ENCODE data around the gene BACH1.
A peak's percentile ranks its signal among the peaks of the same experiment; 100 is the strongest.
"Not testable (repeated sequence)": the region's sequence is repeated elsewhere in the genome, so short reads cannot be mapped to it uniquely, and the experiment has no call there.

The BACH1 gene

DNA sequence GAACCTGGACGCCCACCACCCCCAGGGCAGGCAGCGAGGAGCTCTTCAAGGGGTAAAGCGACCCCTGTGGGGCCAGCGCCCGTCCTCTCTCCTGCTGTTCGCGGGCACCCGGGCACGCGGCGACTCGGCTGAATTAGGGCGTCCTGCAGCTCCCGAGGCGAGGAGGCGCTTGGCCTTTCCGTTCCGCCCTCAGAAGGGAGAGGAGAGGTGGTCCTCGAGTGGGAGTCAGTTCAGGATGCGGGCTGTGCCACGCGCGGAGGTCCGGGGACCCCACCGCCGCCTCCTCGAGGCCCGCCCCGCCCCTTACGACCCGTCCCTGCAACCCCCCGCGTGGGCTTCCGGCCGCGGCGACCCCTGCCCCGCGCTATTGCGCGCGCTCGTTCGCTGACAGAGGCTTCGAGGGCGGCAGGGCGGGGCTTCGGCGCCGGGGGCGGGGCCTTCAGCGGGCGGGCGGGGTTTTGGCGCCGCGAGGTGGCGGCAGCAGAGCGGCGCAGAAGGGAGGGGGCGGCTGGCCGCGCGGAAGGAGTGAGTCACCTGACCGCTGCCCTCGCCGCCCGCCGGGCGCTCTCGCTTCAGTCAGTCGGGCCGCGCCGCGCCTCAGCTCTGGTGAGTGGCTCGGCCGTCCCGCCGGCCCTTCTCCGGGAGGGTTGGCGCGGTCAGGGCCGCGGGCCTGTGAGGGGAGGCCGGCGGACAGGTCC is at the start of gene BACH1:
Gene BACH1 (plus strand): TSS at position 575 of the 698 bp plus-strand sequence. CDS start 22,359 bp downstream, outside the sequence.
- DNase-seq, result peak; percentile 88 to 90

DNA sequence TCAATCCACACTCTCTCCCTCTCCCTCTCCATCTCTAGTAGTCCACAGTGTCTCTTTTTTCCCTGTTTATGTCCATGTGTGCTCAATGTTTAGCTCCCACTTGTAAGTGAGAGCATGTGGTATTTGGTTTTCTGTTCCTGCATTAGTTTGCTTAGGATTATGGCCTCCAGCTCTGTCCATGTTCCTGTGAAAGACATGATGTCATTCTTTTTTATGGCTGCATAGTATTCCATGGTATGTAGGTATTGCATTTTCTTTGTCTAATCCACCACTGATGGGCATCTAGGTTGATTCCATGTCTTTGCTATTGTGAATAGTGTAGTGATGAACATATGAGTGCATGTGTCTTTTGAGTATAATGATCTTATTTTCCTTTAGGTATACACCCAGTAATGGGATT is 49.4 kb upstream of the BACH1 start:
- not testable (repeated sequence) for DNase-seq

DNA sequence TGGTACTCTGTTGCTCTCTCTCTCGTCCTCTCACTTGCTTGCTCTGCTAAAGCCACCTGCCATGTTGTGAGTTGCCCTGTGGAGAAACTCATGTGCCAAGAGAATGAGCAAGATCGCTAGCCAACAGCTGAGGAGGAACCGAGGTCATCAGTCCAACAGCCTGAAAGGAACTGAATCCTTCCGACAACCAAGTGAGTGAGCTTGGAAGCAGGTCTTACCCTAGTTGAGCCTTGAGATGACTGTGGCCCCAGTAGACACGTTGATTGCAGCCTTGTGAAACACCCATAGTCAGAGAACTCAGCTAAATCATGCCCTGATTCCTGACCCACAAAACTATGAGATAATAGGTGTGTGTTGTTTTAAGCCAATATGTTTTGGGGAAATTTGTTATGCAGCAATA is 48.1 kb upstream of the BACH1 start:
- no peak for DNase-seq

DNA sequence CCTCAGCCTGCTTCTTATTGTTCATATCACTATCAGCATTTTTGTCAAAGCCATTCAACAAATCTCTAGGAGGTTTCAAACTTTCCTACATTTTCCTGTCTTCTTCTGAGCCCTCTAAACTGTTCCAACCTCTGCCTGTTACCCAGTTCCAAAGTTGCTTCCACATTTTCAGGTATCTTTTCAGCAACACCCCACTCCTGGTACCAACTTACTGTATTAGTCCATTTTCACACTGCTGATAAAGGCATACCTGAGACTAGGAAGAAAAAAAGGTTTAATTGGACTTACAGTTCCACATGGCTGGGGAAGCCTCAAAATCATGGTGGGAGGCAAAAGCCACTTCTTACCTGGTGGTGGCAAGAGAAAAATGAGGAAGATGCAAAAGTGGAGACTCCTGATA is 44.9 kb upstream of the BACH1 start:
- not testable (repeated sequence) for DNase-seq

DNA sequence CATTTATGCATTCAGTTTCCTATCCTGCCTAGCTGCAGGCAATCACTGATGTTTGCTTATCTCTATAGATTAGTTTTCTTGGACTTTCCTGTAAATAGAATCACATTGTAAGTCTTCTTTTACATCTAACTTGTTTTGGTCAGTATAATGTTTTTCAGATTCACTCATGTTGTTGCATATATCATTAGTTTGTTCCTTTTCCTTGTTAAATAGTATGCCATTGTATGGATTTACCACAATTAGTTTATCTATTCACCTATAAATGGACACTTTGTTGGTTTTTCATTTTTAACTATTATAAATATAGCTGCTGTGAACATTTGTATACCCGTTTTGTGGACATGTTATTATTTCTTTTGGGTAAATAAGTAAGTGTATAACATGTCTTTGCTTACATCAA is 44.2 kb upstream of the BACH1 start:
- no peak for DNase-seq

DNA sequence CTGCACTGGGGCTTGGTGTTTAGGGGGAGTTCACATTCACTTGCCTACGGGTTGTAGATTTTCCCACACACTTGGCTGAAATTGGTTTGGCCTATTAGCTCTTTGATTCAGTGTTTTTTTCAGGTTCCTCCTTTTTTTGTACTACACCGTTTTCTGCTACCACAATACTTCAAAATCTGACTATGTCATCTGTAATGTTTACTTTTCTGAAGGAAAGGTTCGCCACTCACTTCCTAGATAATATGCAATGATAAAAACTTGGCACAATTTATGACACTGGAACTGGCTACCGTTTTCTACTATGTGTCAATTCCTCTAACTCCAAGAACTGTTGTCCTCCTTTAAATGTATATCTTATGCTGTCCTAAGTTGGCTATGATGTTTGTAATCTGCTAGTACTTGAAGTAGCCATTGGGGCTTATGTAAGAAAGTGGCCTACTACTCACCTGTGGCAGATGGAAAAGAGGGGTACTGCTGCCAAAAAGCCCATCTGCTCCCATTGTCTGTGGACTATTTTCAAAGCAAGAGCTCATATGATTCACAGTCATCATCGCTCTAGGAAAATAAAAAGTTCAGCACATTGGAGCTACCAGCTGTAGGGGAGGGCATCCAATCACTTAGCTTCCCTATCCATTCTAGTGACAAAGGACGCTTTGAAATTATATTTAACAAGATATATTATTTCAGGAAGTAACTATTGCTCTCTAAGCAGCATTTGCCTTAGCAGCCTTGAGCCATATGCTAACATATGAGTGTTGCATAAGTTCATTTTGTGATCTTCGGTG is 42.4 kb upstream of the BACH1 start:
- no peak for DNase-seq

DNA sequence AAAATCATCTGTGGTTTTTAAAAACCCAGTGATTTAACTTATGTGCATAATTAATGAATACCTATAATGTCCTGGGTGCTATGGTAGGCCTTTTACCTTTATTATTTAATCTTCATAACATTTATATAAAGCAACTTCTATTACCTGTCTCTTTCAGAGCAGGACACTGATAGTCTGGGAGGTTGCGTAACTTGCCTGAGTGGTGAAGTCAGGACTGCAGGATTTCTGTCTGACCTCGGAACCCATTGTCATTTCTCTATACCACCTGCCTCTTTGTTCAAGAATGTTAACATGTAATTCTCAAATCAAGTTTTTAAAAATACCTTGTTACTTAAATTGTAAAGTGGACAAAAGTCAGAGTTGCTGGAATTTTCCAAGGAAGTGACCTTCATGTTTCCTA is 41.0 kb upstream of the BACH1 start:
- no peak for DNase-seq

DNA sequence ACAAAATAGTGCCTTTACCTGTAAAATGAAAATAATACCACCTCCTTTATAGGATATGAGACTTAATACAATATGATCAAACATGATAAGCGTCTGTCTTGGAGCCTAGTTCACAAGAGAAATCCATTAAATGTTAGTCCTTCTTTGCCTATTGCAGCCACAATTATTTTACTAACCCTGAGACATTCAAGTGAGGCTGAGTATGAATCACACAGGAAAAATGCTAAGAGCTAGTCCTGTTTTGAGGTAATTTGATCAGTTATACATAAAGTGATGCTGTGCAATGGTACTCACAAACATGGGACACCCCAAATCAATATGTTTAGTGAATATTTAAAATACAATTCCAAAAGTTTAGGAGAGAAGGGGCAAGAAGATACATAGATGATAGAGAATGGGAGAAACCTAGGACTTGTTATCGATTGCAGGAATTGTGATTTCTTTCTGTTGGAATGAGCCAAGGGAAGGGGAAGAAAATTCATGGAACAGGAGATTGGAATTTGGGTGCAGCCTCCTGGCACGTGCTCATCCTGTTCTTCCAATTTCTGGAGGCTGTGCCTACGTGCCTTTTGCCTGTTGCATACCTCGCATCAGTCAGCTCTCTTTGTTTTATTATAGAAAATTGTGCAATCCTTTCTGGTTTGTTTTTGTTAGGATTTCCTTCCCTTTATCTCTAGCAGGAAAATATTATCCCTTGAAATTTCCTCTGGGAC is 39.9 kb upstream of the BACH1 start:
- no peak for DNase-seq

DNA sequence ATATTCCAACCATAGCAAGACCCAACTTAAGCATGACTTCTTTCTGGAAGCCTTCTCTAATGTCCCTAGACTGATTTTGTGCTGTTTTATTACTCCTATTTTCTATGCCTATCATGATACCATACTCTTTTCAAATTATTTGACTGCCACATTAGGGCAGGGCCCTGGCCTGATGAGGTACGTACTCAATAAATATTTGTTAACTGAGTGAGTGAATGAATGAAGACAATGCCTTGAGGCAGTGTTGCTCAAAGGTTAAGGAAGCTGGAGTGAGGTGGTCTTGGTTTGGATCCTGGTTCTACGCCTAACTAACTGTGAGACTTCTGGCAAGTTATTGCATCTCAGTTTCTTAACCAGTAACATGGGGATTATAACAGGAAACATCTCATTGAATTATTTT is 38.3 kb upstream of the BACH1 start:
- DNase-seq, result no peak

DNA sequence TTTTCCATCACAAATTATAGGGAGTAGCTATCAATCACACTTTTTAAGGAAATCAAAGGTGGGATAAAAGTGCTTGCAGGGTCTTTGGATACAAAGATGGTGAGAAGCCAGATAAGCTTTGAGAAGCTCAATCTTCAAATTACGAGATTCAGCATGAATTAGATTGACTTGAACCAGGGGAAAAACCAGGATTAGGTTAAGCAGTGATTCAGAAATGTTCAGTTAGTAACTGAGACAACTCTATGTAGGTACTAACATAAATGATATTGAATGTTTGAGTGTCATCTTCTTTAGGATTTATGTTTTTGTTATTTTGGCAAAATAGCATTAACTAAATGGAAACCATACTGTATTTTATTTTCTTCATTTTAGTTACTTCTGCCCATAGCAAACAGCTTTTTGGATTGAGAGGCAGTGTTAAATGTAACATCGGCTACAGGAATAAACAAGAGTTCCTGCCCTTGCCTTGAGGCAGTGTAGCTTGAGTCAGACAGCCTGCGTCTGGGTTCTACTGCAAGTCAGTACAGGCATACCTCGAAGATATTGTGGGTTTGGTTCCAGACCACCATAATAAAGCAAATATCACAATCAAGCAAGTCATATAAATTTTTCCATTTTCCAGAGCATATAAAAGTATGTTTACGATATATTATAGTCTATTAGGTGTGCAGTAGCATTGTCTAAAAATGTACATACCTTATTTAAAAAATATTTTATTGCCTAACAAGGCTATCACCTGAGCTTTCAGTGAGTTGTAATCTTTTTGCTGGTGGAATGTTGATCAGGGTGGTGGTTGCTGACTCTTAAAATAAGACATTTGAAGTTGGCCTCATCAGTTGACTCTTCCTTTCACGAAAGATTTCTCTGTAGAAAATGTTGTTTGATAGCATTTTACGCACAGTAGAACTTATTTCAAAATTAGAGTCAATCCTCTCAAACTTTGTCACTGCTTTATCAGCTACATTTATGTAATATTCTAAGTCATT is 36.9 kb upstream of the BACH1 start:
- DNase-seq, result no peak

DNA sequence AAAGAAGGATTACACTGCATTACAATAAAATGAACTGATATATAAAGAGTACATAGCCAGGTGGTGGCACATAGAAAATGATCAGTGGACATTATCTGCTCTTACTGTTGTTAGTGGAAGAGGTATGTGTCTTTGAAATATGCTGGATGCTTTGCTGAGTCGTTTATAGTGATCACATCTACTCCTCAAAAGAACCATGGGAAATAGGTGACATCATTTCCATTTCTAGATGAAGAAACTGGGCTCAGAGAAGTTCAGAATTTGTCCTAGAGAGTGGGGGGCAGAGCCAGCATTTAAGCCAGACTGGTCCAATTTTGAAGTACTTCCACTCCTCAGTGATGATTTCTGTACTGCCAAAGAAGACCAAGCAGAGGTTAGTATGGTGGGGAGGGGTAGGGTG is 34.0 kb upstream of the BACH1 start:
- no peak for DNase-seq

DNA sequence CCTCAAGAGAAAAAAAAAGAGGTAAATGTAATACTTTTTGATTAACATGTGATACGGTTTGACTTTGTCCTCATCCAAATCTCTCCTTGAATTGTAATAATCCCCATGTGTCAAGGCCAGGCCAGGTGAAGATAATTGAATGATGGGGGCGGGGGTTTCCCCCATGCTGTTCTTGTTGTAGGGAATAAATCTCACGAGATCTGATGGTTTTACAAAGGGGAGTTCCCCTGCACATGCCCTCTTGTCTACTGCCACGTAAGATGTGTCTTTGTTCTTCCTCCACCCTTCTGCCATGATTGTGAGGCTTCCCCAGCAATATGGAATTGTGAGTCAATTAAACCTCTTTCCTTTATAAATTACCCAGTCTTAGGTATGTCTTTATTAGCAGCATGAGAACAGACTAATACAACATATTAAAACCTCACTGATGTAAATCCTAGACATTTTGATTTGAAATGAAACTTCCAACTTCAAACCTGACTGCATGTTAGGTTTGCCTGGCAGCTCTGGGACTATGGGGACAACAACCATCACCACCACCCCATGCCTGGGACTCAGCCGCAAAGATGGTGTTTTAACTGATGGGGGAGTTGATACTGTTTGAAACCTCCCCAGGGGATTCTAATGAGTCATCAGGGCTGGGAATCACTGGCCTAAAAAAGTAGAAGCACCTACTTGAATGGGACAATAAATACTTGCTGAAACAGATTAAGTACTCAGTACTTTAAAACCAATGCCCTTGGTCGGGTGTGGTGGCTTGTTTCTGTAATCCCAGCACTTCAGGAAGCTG is 32.8 kb upstream of the BACH1 start:
- DNase-seq, result no peak

DNA sequence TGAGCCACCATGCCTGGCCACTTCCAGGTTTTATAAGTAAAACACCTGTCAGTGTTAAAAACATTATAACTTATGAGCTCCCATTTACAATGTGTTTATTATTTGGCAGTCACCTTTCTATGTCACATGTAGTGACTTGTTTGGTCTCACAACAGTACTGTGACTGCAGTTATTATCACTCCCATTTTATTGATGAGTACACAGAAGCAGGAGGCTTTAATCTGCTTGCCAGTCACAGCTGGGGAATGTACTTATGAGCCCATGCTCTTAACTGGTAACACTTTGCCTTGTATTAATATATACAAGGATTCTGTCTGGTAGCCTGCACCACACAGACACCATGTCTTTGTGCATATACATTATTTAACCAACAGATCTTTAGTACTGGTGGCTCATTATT is 31.1 kb upstream of the BACH1 start:
- DNase-seq, result no peak

DNA sequence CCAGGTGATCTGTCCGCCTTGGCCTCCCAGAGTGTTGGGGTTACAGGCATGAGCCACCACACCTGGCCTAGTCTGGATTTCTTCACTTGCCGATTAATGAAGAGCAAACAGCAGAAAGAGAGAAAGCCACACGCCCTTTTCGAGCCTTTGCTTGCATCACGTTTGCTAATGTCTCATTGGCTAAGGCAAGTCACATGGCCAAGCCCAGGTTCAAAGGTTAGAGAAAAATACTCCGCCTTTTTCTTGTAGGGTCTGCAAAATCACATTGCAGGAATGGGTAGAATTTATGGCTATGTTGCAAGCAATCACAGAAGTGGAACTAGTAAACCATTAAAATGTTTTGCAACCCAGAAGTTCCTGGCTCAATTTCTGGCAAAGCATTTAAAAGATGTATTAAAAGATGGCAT is 26.8 kb upstream of the BACH1 start:
- no peak for DNase-seq

DNA sequence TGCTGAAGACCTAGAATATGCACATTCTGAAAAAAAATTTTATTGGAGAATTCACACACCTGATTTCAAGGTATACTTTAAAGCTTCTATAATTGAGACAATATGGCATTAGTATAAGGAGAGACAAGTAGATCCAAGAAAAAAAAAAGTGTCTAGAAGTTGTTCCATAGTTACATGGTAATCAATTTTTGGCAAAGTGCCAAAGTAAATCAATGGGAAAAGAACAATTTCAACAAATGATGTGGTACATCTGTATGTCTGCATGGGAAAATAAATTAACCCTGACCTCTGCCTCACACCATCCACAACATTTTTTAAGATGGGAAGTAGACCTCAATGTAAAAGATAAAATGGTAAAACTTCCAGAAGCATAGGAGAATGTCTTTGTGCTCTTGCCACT is 21.3 kb upstream of the BACH1 start:
- no peak for DNase-seq

DNA sequence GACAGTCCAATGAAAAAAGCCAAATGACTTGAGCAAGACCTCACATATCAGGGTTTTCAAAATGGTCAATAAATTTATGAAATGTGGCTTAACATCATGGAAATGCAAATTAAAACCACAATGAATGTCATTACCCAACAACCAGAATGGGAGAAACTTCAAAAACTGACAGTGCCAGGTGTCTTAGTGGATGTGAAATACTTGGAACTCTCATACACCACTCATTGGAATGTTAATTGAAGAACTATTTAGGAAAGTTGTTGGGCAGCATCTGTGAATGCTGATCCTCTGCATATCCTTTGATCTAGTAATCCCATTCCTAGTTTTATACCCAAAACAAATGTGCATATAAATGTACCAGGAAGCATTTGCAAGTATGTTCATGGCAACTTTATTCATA is 19.2 kb upstream of the BACH1 start:
- DNase-seq, result no peak

DNA sequence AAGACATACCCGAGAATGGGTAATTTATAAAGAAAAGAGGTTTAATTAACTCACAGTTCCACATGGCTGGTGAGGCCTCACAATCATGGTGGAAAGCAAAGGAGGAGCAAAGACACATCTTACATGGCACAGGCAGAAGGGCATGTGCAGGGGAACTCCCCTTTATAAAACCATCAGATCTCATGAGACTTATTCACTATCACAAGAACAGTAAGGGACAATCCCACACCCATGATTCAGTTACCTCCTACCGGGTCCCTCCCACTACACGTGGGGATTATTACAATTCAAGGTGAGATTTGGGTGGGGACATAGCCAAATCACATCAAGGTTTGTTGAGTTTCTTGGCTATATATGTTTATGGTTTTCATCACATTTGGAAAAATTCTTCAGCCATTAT is 16.9 kb upstream of the BACH1 start:
- DNase-seq, result not testable (repeated sequence)

DNA sequence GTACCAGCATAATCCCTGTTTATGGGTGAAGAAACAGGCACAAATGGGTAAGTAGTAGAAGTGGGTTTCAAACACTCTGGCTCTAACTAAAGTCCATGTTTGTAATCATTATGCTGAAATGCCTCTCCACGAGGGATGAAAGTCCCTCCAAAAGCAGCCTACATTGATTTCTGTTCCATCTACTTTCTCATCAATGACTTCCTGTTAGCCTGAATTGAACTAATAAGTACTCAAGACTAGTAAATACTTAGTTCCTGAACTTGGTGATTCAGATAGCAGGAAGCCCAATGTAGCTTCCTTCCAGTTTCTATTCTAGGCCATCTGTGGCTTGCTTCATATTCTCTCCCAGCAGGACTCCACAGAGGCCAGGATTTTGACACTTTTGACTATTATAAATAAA is 11.3 kb upstream of the BACH1 start:
- DNase-seq, result no peak

DNA sequence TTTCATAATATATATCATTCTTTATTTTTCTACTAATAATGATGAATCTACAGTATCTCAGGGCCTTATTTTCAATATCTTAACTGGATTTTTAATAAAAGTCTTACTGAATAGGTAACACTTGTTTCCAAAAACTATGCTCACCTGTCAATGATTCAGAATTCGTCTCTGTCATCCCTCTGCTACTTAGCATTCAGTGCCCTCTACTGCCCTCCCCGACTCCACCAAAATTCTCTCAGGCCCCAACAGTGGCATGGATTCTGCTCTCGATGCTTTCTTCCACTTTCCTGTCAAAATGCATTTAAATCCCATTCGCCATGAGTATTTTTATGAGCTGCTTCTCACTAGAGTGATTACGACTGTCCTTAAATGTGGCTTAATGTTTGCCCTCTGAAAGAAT is 10.5 kb upstream of the BACH1 start:
- DNase-seq, result no peak

DNA sequence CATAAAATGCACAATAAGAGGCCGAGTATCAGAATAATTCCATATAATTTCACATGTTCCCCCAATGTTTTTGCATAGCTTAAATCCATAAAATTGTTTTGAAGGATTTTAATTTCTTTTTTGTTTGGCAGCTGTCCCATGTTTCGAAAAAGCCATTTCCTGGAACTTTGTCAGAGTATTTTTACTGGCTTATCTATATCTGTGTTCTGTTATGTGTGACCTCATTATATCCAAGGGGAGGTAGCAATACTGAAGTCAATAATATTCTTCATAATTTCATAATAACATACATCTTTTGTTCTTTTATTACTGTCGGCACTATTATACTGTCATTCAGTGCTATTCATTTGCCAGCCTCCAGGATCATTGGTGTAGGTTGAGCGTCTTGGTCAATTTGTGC is 9.4 kb upstream of the BACH1 start:
- DNase-seq, result no peak

DNA sequence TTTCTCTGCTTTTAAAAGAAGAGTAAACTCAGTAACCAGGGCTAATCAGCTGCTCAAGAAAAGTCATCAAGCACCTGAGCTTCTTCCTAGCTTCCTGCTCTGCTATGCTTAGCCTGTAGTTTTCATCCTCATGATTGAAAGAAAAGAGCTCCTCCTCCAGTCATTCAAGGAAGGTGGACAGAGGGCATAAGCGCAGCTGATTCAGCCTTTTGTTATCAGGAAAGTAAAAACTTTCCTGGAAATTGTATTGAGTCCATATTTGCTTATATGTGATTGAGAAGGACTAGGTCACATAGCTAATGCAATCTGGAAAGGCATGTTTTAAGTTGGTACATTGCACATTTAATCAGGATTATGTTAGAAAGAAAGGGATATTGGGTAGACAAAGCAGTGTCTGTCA is 8.5 kb upstream of the BACH1 start:
- no peak for DNase-seq

DNA sequence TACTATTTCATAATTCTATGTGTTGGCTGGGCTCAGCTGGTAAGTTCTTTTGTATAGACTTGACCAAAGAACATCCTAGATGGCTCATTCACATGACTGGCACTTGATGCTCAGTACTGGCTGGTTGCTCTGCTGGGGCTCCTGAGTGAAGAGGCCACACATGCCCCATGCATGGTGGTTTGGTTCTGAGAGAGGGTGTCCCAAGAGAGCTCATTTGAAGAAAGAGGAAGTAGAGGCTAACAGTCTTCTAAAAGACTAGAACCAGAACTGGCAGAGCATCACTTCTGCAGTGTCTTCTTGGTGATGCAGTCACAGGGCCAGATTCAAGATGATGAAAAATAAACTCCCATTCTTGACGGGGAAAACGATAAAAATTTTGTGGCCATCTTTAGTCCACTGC is 5.2 kb upstream of the BACH1 start:
- peak in 1 of 2 donors; percentile 67 for DNase-seq
